ENCODE results near the gene PRPF19.
A peak's percentile ranks its signal among the peaks of the same experiment; 100 is the strongest.
"Not testable (repeated sequence)": the region's sequence is repeated elsewhere in the genome, so short reads cannot be mapped to it uniquely, and the experiment has no call there.

PRPF19 gene

GRCh38 chr11:60910711-60911380, 4.5 kb upstream of the PRPF19 start:
- Mint-ChIP-seq H3K27me3 (no peaks in the 10 kb centered on the region), H3K9me3 (ENCODE audit: low read depth) (no peaks in the 10 kb centered on the region), H3K4me1 (ENCODE audit: low read depth) (peaks cover 59% of the 10 kb centered on the region), H3K36me3 (peaks cover 4% of the 10 kb centered on the region), H3K27ac (no peak overlapping the region), H3K4me3 (no peak overlapping the region)

- Mint-ChIP-seq H3K27me3 (no peaks in the 10 kb centered on the region), H3K36me3 (peaks cover 5% of the 10 kb centered on the region), H3K4me1 (ENCODE audit: low read depth) (peaks cover 56% of the 10 kb centered on the region), H3K27ac (no peak overlapping the region), H3K4me3 (no peak overlapping the region), H3K9me3 (ENCODE audit: low read depth) (no peaks in the 10 kb centered on the region)
These were observed 3.9 kb upstream of the PRPF19 start for GRCh38 chr11:60910281-60910687.

- H3K4me1 Mint-ChIP-seq (ENCODE audit: low read depth): peaks cover 55% of the 10 kb centered on the region
- H3K9me3 Mint-ChIP-seq (ENCODE audit: low read depth); H3K36me3 Mint-ChIP-seq; H3K4me3 Mint-ChIP-seq; H3K27me3 Mint-ChIP-seq: not testable (repeated sequence)
- H3K27ac Mint-ChIP-seq: peak overlapping the region; percentile 46
These were observed 3.4 kb upstream of the PRPF19 start for GRCh38 chr11:60909680-60910280.

GRCh38 chr11:60908803-60909202, 2.4 kb upstream of the PRPF19 start:
- peak overlapping the region; percentile 16 for H3K27ac Mint-ChIP-seq
- H3K27me3 Mint-ChIP-seq: no peaks in the 10 kb centered on the region
- peaks cover 64% of the 10 kb centered on the region for H3K4me1 Mint-ChIP-seq (ENCODE audit: low read depth)
- H3K4me3 Mint-ChIP-seq: no peak overlapping the region
- H3K36me3 Mint-ChIP-seq: peaks cover 10% of the 10 kb centered on the region
- no peaks in the 10 kb centered on the region for H3K9me3 Mint-ChIP-seq (ENCODE audit: low read depth)

- Mint-ChIP-seq H3K27me3 (no peaks in the 10 kb centered on the region), H3K4me1 (ENCODE audit: low read depth) (peaks cover 41% of the 10 kb centered on the region), H3K27ac (peak overlapping the region; percentile 94), H3K4me3 (peak overlapping the region; percentile 91), H3K9me3 (ENCODE audit: low read depth) (no peaks in the 10 kb centered on the region), H3K36me3 (peaks cover 13% of the 10 kb centered on the region)
These were observed 753 bp downstream of the PRPF19 start for GRCh38 chr11:60905551-60906113.

GRCh38 chr11:60905047-60905446, 1.3 kb downstream of the PRPF19 start:
- Mint-ChIP-seq H3K4me1 (ENCODE audit: low read depth) (peaks cover 36% of the 10 kb centered on the region), H3K27me3 (no peaks in the 10 kb centered on the region), H3K36me3 (peaks cover 13% of the 10 kb centered on the region), H3K9me3 (ENCODE audit: low read depth) (no peaks in the 10 kb centered on the region), H3K27ac (peak overlapping the region; percentile 94), H3K4me3 (peak overlapping the region; percentile 91)

GRCh38 chr11:60902625-60903024, 3.8 kb downstream of the PRPF19 start:
- no peaks in the 10 kb centered on the region for H3K27me3 Mint-ChIP-seq
- peaks cover 37% of the 10 kb centered on the region for H3K4me1 Mint-ChIP-seq (ENCODE audit: low read depth)
- no peaks in the 10 kb centered on the region for H3K9me3 Mint-ChIP-seq (ENCODE audit: low read depth)
- H3K36me3 Mint-ChIP-seq: peaks cover 14% of the 10 kb centered on the region
- H3K4me3 Mint-ChIP-seq: peak overlapping the region; percentile 35
- peak overlapping the region; percentile 77 for H3K27ac Mint-ChIP-seq

GRCh38 chr11:60900673-60901404, 5.5 kb downstream of the PRPF19 start:
- Mint-ChIP-seq H3K27ac (no peak overlapping the region), H3K4me3 (no peak overlapping the region), H3K27me3 (no peaks in the 10 kb centered on the region), H3K4me1 (ENCODE audit: low read depth) (peaks cover 29% of the 10 kb centered on the region), H3K9me3 (ENCODE audit: low read depth) (no peaks in the 10 kb centered on the region), H3K36me3 (peaks cover 14% of the 10 kb centered on the region)

- no peak overlapping the region for H3K27ac Mint-ChIP-seq
- peaks cover 22% of the 10 kb centered on the region for H3K4me1 Mint-ChIP-seq (ENCODE audit: low read depth)
- peaks cover 8% of the 10 kb centered on the region for H3K36me3 Mint-ChIP-seq
- no peaks in the 10 kb centered on the region for H3K9me3 Mint-ChIP-seq (ENCODE audit: low read depth)
- H3K27me3 Mint-ChIP-seq: no peaks in the 10 kb centered on the region
- H3K4me3 Mint-ChIP-seq: no peak overlapping the region
These were observed 6.4 kb downstream of the PRPF19 start for GRCh38 chr11:60899977-60900376.

- Mint-ChIP-seq H3K9me3 (ENCODE audit: low read depth) (no peaks in the 10 kb centered on the region), H3K27ac (peak overlapping the region; percentile 58), H3K36me3 (peaks cover 8% of the 10 kb centered on the region), H3K4me3 (no peak overlapping the region), H3K27me3 (no peaks in the 10 kb centered on the region), H3K4me1 (ENCODE audit: low read depth) (peaks cover 16% of the 10 kb centered on the region)
These were observed 7.1 kb downstream of the PRPF19 start for GRCh38 chr11:60899046-60899936.

GRCh38 chr11:60897496-60897895, 8.9 kb downstream of the PRPF19 start:
- H3K27me3 Mint-ChIP-seq: no peaks in the 10 kb centered on the region
- H3K4me1 Mint-ChIP-seq (ENCODE audit: low read depth): peaks cover 4% of the 10 kb centered on the region
- peaks cover 4% of the 10 kb centered on the region for H3K36me3 Mint-ChIP-seq
- no peaks in the 10 kb centered on the region for H3K9me3 Mint-ChIP-seq (ENCODE audit: low read depth)
- H3K27ac Mint-ChIP-seq: no peak overlapping the region
- H3K4me3 Mint-ChIP-seq: no peak overlapping the region

GRCh38 chr11:60895687-60896086, 10.7 kb downstream of the PRPF19 start:
- Mint-ChIP-seq H3K27me3 (no peaks in the 10 kb centered on the region), H3K27ac (peak overlapping the region; percentile 12), H3K36me3 (peaks cover 2% of the 10 kb centered on the region), H3K4me1 (ENCODE audit: low read depth) (peaks cover 3% of the 10 kb centered on the region), H3K4me3 (no peak overlapping the region), H3K9me3 (ENCODE audit: low read depth) (no peaks in the 10 kb centered on the region)

GRCh38 chr11:60891103-60891741, 15.2 kb downstream of the PRPF19 start:
- Mint-ChIP-seq H3K4me1 (ENCODE audit: low read depth) (peaks cover 5% of the 10 kb centered on the region), H3K36me3 (no peaks in the 10 kb centered on the region), H3K27me3 (no peaks in the 10 kb centered on the region), H3K27ac (no peak overlapping the region), H3K4me3 (no peak overlapping the region), H3K9me3 (ENCODE audit: low read depth) (no peaks in the 10 kb centered on the region)

- Mint-ChIP-seq H3K4me1 (ENCODE audit: low read depth) (peaks cover 5% of the 10 kb centered on the region), H3K4me3 (no peak overlapping the region), H3K27me3 (no peaks in the 10 kb centered on the region), H3K27ac (no peak overlapping the region), H3K36me3 (peaks cover 2% of the 10 kb centered on the region), H3K9me3 (ENCODE audit: low read depth) (no peaks in the 10 kb centered on the region)
These were observed 15.7 kb downstream of the PRPF19 start for GRCh38 chr11:60890696-60891095.
